H9 (cell line): Measurements from ENCODE around the gene CERCAM. TPM values are rescaled to one million over a fixed set of nuclear protein-coding genes. Genes with fewer than 3 reads are reported as not detected.

Experiments
- DNase-seq: peaks from one replicate; pipeline ENCODE4 v3.0.0-alpha.2; 2017
- H2AFZ ChIP-seq: one replicate; pipeline ENCODE4 v1.6.1; 2013; ENCODE audit warnings: mild to moderate bottlenecking, low read length, control low read depth, moderate library complexity
- H2AK5ac ChIP-seq: 2 replicates; pipeline ENCODE4 v1.6.1; 2013; ENCODE audit warnings: low read length, control low read depth, mixed read lengths; ENCODE audit not compliant: insufficient read length
- H2BK120ac ChIP-seq: one replicate; pipeline ENCODE4 v1.6.1; 2013; ENCODE audit warnings: low read depth, mild to moderate bottlenecking, low read length, control low read depth, inconsistent platforms; ENCODE audit not compliant: poor library complexity, severe bottlenecking
- H2BK12ac ChIP-seq: 2 replicates; pipeline ENCODE4 v1.6.1; 2013; ENCODE audit warnings: low read length, control low read depth, mixed read lengths, low read depth; ENCODE audit not compliant: insufficient read length
- H2BK15ac ChIP-seq: 2 replicates; pipeline ENCODE4 v1.6.1; 2013; ENCODE audit warnings: low read depth, low read length, control low read depth
- H2BK20ac ChIP-seq: one replicate; pipeline ENCODE4 v1.6.1; 2013; ENCODE audit warnings: low read depth, mild to moderate bottlenecking, low read length, control low read depth, inconsistent platforms; ENCODE audit not compliant: poor library complexity, severe bottlenecking
- H2BK5ac ChIP-seq: 2 replicates; pipeline ENCODE4 v1.6.1; 2013; ENCODE audit warnings: low read length, control low read depth, mixed read lengths; ENCODE audit not compliant: insufficient read length
- H3K14ac ChIP-seq: 2 replicates; pipeline ENCODE4 v1.6.1; 2013; ENCODE audit warnings: low read length, control low read depth; ENCODE audit not compliant: insufficient read depth
- H3K18ac ChIP-seq: 2 replicates; pipeline ENCODE4 v1.6.1; 2013; ENCODE audit warnings: low read depth, mild to moderate bottlenecking, mixed read lengths, low read length, control low read depth; ENCODE audit not compliant: insufficient read length
- H3K23ac ChIP-seq: 2 replicates; pipeline ENCODE4 v1.6.1; 2013; ENCODE audit warnings: low read length, control low read depth, mixed read lengths, low read depth; ENCODE audit not compliant: insufficient read length
- H3K23me2 ChIP-seq: 2 replicates; pipeline ENCODE4 v1.6.1; 2013; ENCODE audit warnings: low read depth, mild to moderate bottlenecking, mixed read lengths, low read length, control low read depth; ENCODE audit not compliant: insufficient read length, poor library complexity, severe bottlenecking
- H3K27ac ChIP-seq: 2 replicates; pipeline ENCODE4 v1.5.1; 2013; ENCODE audit warnings: low read length, control low read depth, mixed read lengths, low read depth; ENCODE audit not compliant: insufficient read length
- H3K27me3 ChIP-seq: 2 replicates; pipeline ENCODE4 v1.6.1; 2013; ENCODE audit warnings: low read length, control low read depth, inconsistent platforms; ENCODE audit not compliant: insufficient read depth
- H3K4ac ChIP-seq: 2 replicates; pipeline ENCODE4 v1.6.1; 2013; ENCODE audit warnings: low read depth, mild to moderate bottlenecking, control low read depth, inconsistent platforms, low read length, moderate library complexity
- H3K4me1 ChIP-seq: 2 replicates; pipeline ENCODE4 v1.6.1; 2013; ENCODE audit warnings: low read length, control low read depth, inconsistent platforms; ENCODE audit not compliant: insufficient read depth
- H3K4me2 ChIP-seq: 2 replicates; pipeline ENCODE4 v1.6.1; 2013; ENCODE audit warnings: low read length, control low read depth, mixed read lengths; ENCODE audit not compliant: insufficient read length, insufficient read depth
- H3K56ac ChIP-seq: 2 replicates; pipeline ENCODE4 v1.6.1; 2013; ENCODE audit warnings: low read depth, mild to moderate bottlenecking, mixed read lengths, low read length, control low read depth; ENCODE audit not compliant: insufficient read length
- H3K79me1 ChIP-seq: 2 replicates; pipeline ENCODE4 v1.6.1; 2013; ENCODE audit warnings: low read depth, mild to moderate bottlenecking, moderate library complexity, low read length, control low read depth, inconsistent platforms; ENCODE audit not compliant: insufficient read depth, poor library complexity, severe bottlenecking
- H3K79me2 ChIP-seq: 2 replicates; pipeline ENCODE4 v1.6.1; 2013; ENCODE audit warnings: low read length, control low read depth, inconsistent platforms; ENCODE audit not compliant: insufficient read depth
- H3K9ac ChIP-seq: 2 replicates; pipeline ENCODE4 v1.6.1; 2013; ENCODE audit warnings: low read length, control low read depth, mixed read lengths; ENCODE audit not compliant: insufficient read length; ENCODE audit errors: extremely low read depth
- H3K9me3 ChIP-seq: one replicate; pipeline ENCODE4 v1.6.1; 2013; ENCODE audit warnings: low read depth, low read length, inconsistent platforms; ENCODE audit not compliant: control insufficient read depth
- H3T11ph ChIP-seq: one replicate; pipeline ENCODE4 v1.6.1; 2013; ENCODE audit warnings: mild to moderate bottlenecking, low read length, control low read depth, inconsistent platforms
- H4K20me1 ChIP-seq: one replicate; pipeline ENCODE4 v1.6.1; 2013; ENCODE audit not compliant: control insufficient read depth, insufficient read length, insufficient read depth
- H4K5ac ChIP-seq: 2 replicates; pipeline ENCODE4 v1.6.1; 2013; ENCODE audit warnings: low read depth, mild to moderate bottlenecking, mixed read lengths, low read length, control low read depth; ENCODE audit not compliant: insufficient read length
- H4K8ac ChIP-seq: replicated peaks from 2 replicates; pipeline ENCODE4 v1.6.1; 2013; ENCODE audit warnings: low read length, control low read depth, mixed read lengths, low read depth; ENCODE audit not compliant: insufficient read length
- H4K91ac ChIP-seq: 2 replicates; pipeline ENCODE4 v1.6.1; 2013; ENCODE audit warnings: low read depth, mild to moderate bottlenecking, moderate library complexity, mixed read lengths, low read length, control low read depth; ENCODE audit not compliant: insufficient read length
- H3K27ac Mint-ChIP-seq, 3 experiments: 2 replicates in 2 of 3; 3 replicates in 1 of 3; pipeline ENCODE4 v1.8.0; 2020 to 2021; ENCODE audit warnings: mixed read lengths in 3 of 3, mild to moderate bottlenecking in 1 of 3, moderate library complexity in 1 of 3
- H3K27me3 Mint-ChIP-seq: 2 replicates; pipeline ENCODE4 v1.8.0; 2021; ENCODE audit warnings: low read depth, mild to moderate bottlenecking, moderate library complexity, mixed read lengths
- H3K36me3 Mint-ChIP-seq, 3 experiments: 2 replicates in 2 of 3; 3 replicates in 1 of 3; pipeline ENCODE4 v1.8.0; 2020 to 2021; ENCODE audit warnings: low read depth in 3 of 3, mixed read lengths in 3 of 3; ENCODE audit not compliant: insufficient read depth in 1 of 3
- H3K4me1 Mint-ChIP-seq, 2 experiments: 2 replicates each; pipeline ENCODE4 v1.8.0; 2020; ENCODE audit warnings: mixed read lengths in 2 of 2
- H3K4me3 Mint-ChIP-seq, 2 experiments: 2 replicates in 1 of 2; 3 replicates in 1 of 2; pipeline ENCODE4 v1.8.0; 2020 to 2021; ENCODE audit warnings: mild to moderate bottlenecking in 2 of 2, mixed read lengths in 2 of 2, moderate library complexity in 1 of 2
- H3K9me3 Mint-ChIP-seq, 2 experiments: 2 replicates in 1 of 2; 3 replicates in 1 of 2; pipeline ENCODE4 v1.8.0; 2020; ENCODE audit warnings: mild to moderate bottlenecking in 2 of 2, mixed read lengths in 2 of 2, moderate library complexity in 1 of 2
- CTCF ChIP-seq: fragments of 200-600 bp; sonication (generic); conservative IDR thresholded peaks from 3 replicates; pipeline ENCODE4 v1.8.0; 2021; ENCODE audit warnings: antibody characterized with exemption, mild to moderate bottlenecking
- WGBS: extraction: QIAGEN DNeasy Blood & Tissue Kit; methylation state at CpG from one replicate; pipeline ENCODE4 v1.1.7; 2013; ENCODE audit warnings: missing lambda C conversion rate, low lambda C conversion rate, mixed read lengths; ENCODE audit not compliant: insufficient read length; ENCODE audit errors: extremely low coverage; 5-methylcytosine and 5-hydroxymethylcytosine counted together
- total RNA-seq: library from RNA; stranded (reverse); gene quantifications from 2 replicates; pipeline ENCODE4 v1.2.1, GENCODE V29; 2021

Gene CERCAM
- total RNA-seq, 1 experiment from 2014 or later: 5.4 TPM

GRCh38 chr9:128411364-128412119 is 9.1 kb upstream of the CERCAM start:
- Histone ChIP-seq H3K18ac (no peak overlapping the region), H2BK12ac (no peak overlapping the region), H3K79me1 (no peaks in the 10 kb centered on the region), H2BK5ac (no peak overlapping the region), H3T11ph (no peak overlapping the region), H4K5ac (no peak overlapping the region), H3K56ac (no peak overlapping the region), H2AK5ac (no peak overlapping the region), H3K23me2 (peaks cover 3% of the 10 kb centered on the region), H2AFZ (no peak overlapping the region), H4K20me1 (no peaks in the 10 kb centered on the region), H3K9ac (no peak overlapping the region), H2BK120ac (no peak overlapping the region), H3K4me2 (no peak overlapping the region), H3K23ac (no peak overlapping the region), H2BK15ac (no peak overlapping the region), H2BK20ac (no peak overlapping the region), H3K27me3 (peaks cover 42% of the 10 kb centered on the region; the same call in 1 of the 2 replicates), H4K91ac (no peak overlapping the region), H3K9me3 (no peaks in the 10 kb centered on the region), H3K4ac (no peak overlapping the region), H3K79me2 (no peaks in the 10 kb centered on the region), H3K27ac (no peak overlapping the region), H4K8ac (no peak overlapping the region), H3K4me1 (peaks cover 3% of the 10 kb centered on the region), H3K14ac (no peak overlapping the region)
- TF ChIP-seq CTCF: no peak
- Mint-ChIP-seq H3K27ac (no peak overlapping the region), H3K4me3 (no peak overlapping the region), H3K9me3 (peaks cover 0 to 6% of the 10 kb centered on the region in 2 experiments; a peak in 3 of 5 replicates), H3K4me1 (peaks cover 42 to 43% of the 10 kb centered on the region in 2 experiments), H3K36me3 (no peaks in the 10 kb centered on the region), H3K27me3 (peaks cover 98% of the 10 kb centered on the region)
- DNase-seq: no peak
- WGBS: no CpG with 5 or more reads among the region's 11 CpGs
